HK-2 (cell line): Measurements from ENCODE around the gene EPG5.
"Not testable (repeated sequence)": the region's sequence is repeated elsewhere in the genome, so short reads cannot be mapped to it uniquely, and the experiment has no call there.

ENCODE experiments used
- DNase-seq: peaks from one replicate; pipeline ENCODE4 v3.0.0-alpha.2; 2018; ENCODE audit not compliant: unreplicated experiment

Gene EPG5

GRCh38 chr18:45871431-45872084 is 95.6 kb downstream of the EPG5 start:
- DNase-seq = no peak

- no peak for DNase-seq
These were observed 96.7 kb downstream of the EPG5 start for GRCh38 chr18:45870419-45870818.

- no peak for DNase-seq
These were observed 101.7 kb downstream of the EPG5 start for GRCh38 chr18:45865466-45865865.

GRCh38 chr18:45864081-45864480 is 103.0 kb downstream of the EPG5 start:
- DNase-seq = no peak

- DNase-seq = no peak
These were observed 103.7 kb downstream of the EPG5 start for GRCh38 chr18:45863469-45863868.

- no peak for DNase-seq
These were observed 105.2 kb downstream of the EPG5 start for GRCh38 chr18:45861926-45862325.

GRCh38 chr18:45860971-45861370 is 106.2 kb downstream of the EPG5 start:
- no peak for DNase-seq

GRCh38 chr18:45860492-45860891 is 106.6 kb downstream of the EPG5 start:
- no peak for DNase-seq

- DNase-seq = no peak
These were observed 107.8 kb downstream of the EPG5 start for GRCh38 chr18:45859334-45859733.

GRCh38 chr18:45856531-45856930 is 110.6 kb downstream of the EPG5 start:
- DNase-seq = no peak

- DNase-seq = no peak
These were observed 113.0 kb downstream of the EPG5 start for GRCh38 chr18:45854036-45854586.

- DNase-seq = no peak
These were observed 114.5 kb downstream of the EPG5 start for GRCh38 chr18:45852631-45853030.

- no peak for DNase-seq
These were observed 115.8 kb downstream of the EPG5 start for GRCh38 chr18:45851161-45851925.

GRCh38 chr18:45850021-45850420 is 117.1 kb downstream of the EPG5 start:
- no peak for DNase-seq

GRCh38 chr18:45849529-45849928 is 117.6 kb downstream of the EPG5 start:
- DNase-seq = no peak

GRCh38 chr18:45848643-45849042 is 118.5 kb downstream of the EPG5 start:
- DNase-seq = not testable (repeated sequence)

- no peak for DNase-seq
These were observed 120.0 kb downstream of the EPG5 start for GRCh38 chr18:45847119-45847518.

GRCh38 chr18:45845410-45845809 is 121.7 kb downstream of the EPG5 start:
- DNase-seq = no peak

GRCh38 chr18:45844938-45845337 is 122.2 kb downstream of the EPG5 start:
- DNase-seq = no peak

GRCh38 chr18:45843019-45843418 is 124.1 kb downstream of the EPG5 start:
- DNase-seq = no peak

- no peak for DNase-seq
These were observed 125.2 kb downstream of the EPG5 start for GRCh38 chr18:45841765-45842442.

GRCh38 chr18:45841060-45841764 is 125.9 kb downstream of the EPG5 start:
- no peak for DNase-seq
